GM23248 (cell line): Measurements from ENCODE around the gene ARMC12.

ENCODE experiments used
- EZH2 ChIP-seq: fragments of 200-600 bp; sonication (generic); IDR thresholded peaks from 2 replicates; pipeline ENCODE4 v1.6.1; 2018; ENCODE audit warnings: antibody characterized with exemption, mild to moderate bottlenecking; ENCODE audit not compliant: insufficient read depth, poor library complexity, severe bottlenecking
- EZH2phosphoT487 ChIP-seq: fragments of 200-600 bp; sonication (generic); IDR thresholded peaks from 2 replicates; pipeline ENCODE4 v1.6.1; 2018; ENCODE audit warnings: antibody characterized with exemption, moderate library complexity, mild to moderate bottlenecking, low read depth; ENCODE audit not compliant: insufficient read depth

DNA sequence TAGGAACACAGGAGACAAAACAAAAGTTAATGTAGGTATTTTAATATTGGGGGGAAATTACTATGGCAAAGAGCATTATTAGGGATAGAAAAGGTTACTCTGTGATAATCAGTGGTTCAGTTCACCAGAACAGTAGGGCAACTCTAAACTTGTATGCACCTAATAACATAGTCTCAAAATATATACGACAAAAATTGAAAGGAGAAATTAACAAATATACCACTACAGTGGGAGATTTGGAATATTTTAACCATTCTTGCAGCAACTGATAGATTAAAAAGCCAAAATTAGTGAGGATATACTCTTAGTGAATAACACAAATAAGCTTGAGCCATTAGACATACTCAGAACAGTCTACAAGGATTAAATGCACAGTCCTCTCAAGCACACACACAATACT lies 11.0 kb downstream of the ARMC12 start:
- no peak for TF ChIP-seq EZH2phosphoT487
- TF ChIP-seq EZH2: no peak
